H54 (cell line): ENCODE results near the gene SH2B3.

Experiments
- DNase-seq: peaks from one replicate; pipeline ENCODE4 v3.0.0; 2011; ENCODE audit warnings: low spot score, mixed read lengths; ENCODE audit not compliant: insufficient read length
- FAIRE-seq: peaks from 3 replicates; lab custom pipeline; 2011; peaks lifted over from hg19 to GRCh38; lab: Jason Lieb, UNC
- POLR2A ChIP-seq: IDR thresholded peaks from 2 replicates; pipeline ENCODE4 v1.6.1; 2011; ENCODE audit warnings: low read depth, mild to moderate bottlenecking, low read length

Gene SH2B3

GRCh38 chr12:111488798-111489197 lies 83.1 kb downstream of the SH2B3 start:
- FAIRE-seq (no peak), DNase-seq (no peak)
- TF ChIP-seq POLR2A, result no peak

- DNase-seq (peak; percentile 11), FAIRE-seq (peak; percentile 84)
Observed at GRCh38 chr12:111492979-111493378, 87.3 kb downstream of the SH2B3 start.

- DNase-seq, result no peak
- no peak for FAIRE-seq
- TF ChIP-seq POLR2A, result no peak
Observed at GRCh38 chr12:111494676-111495075, 89.0 kb downstream of the SH2B3 start.
